HepG2 (cell line): ENCODE measurements around the gene ZNF627. TPM values are rescaled to one million over a fixed set of nuclear protein-coding genes. Genes with fewer than 3 reads are reported as not detected.

Experiments used
- ATF5 ChIP-seq: sonication (generic); formaldehyde crosslinking; IDR thresholded peaks from 2 replicates; pipeline ENCODE4 v1.4.0; 2020; ENCODE audit warnings: mild to moderate bottlenecking, low read depth, missing genetic modification reagents
- ELF4 ChIP-seq: sonication (generic); formaldehyde crosslinking; IDR thresholded peaks from 2 replicates; pipeline ENCODE4 v1.5.0; 2020; ENCODE audit warnings: missing genetic modification reagents, mild to moderate bottlenecking, moderate library complexity, borderline replicate concordance
- ESRRA ChIP-seq: sonication (generic); formaldehyde crosslinking; IDR thresholded peaks from 2 replicates; pipeline ENCODE4 v1.5.1; 2020; ENCODE audit warnings: mild to moderate bottlenecking, low read depth, missing genetic modification reagents
- FOXO4 ChIP-seq: sonication (generic); formaldehyde crosslinking; conservative IDR thresholded peaks from 2 replicates; pipeline ENCODE4 v1.8.1; 2023; ENCODE audit warnings: missing genetic modification reagents
- MED8 ChIP-seq: sonication (generic); formaldehyde crosslinking; IDR thresholded peaks from 2 replicates; pipeline ENCODE4 v1.8.1; 2023; ENCODE audit warnings: mild to moderate bottlenecking, missing genetic modification reagents; ENCODE audit not compliant: insufficient replicate concordance
- MYC ChIP-seq: sonication (generic); formaldehyde crosslinking; IDR thresholded peaks from 2 replicates; pipeline ENCODE4 v1.9.0; 2021; ENCODE audit warnings: missing genetic modification reagents, borderline replicate concordance
- NFATC3 ChIP-seq: sonication (generic); formaldehyde crosslinking; IDR thresholded peaks from 2 replicates; pipeline ENCODE4 v1.5.1; 2020; ENCODE audit warnings: mild to moderate bottlenecking, missing genetic modification reagents
- RFX1 ChIP-seq: fragments of 450-650 bp; IDR thresholded peaks from 2 replicates; pipeline ENCODE4 v1.6.1; 2017
- SAP130 ChIP-seq: IDR thresholded peaks from 2 replicates; pipeline ENCODE4 v1.6.1; 2016; ENCODE audit warnings: low read depth
- STAT6 ChIP-seq: sonication (generic); formaldehyde crosslinking; IDR thresholded peaks from 2 replicates; pipeline ENCODE4 v1.4.0; 2020; ENCODE audit warnings: missing genetic modification reagents, mild to moderate bottlenecking, borderline replicate concordance
- TAF15 ChIP-seq: fragments of 200-400 bp; formaldehyde crosslinking; IDR thresholded peaks from one replicate; pipeline ENCODE4 v1.6.1; 2018; ENCODE audit warnings: mild to moderate bottlenecking, low read depth, low read length; ENCODE audit not compliant: poor library complexity, severe bottlenecking
- TBL1XR1 ChIP-seq: fragments of 150-350 bp; IDR thresholded peaks from 2 replicates; pipeline ENCODE4 v1.6.1; 2014; ENCODE audit warnings: borderline replicate concordance, low read length; ENCODE audit not compliant: partially characterized antibody
- U2AF1 ChIP-seq: fragments of 200-400 bp; formaldehyde crosslinking; optimal IDR thresholded peaks from 2 replicates; pipeline ENCODE3; 2017; ENCODE audit warnings: mild to moderate bottlenecking, low read depth, low read length
- ZFP36L1 ChIP-seq: sonication (generic); formaldehyde crosslinking; IDR thresholded peaks from 2 replicates; pipeline ENCODE4 v1.8.0; 2022; ENCODE audit warnings: mild to moderate bottlenecking, missing genetic modification reagents, moderate library complexity
- ZNF235 ChIP-seq: sonication (generic); formaldehyde crosslinking; IDR thresholded peaks from 2 replicates; pipeline ENCODE4 v1.8.1; 2023; ENCODE audit warnings: mild to moderate bottlenecking, missing genetic modification reagents, borderline replicate concordance
- ZNF256 ChIP-seq: sonication (generic); formaldehyde crosslinking; conservative IDR thresholded peaks from 2 replicates; pipeline ENCODE4 v1.4.0; 2020; ENCODE audit warnings: missing genetic modification reagents
- ZNF331 ChIP-seq: sonication (generic); formaldehyde crosslinking; IDR thresholded peaks from 2 replicates; pipeline ENCODE4 v1.4.0; 2020; ENCODE audit warnings: missing genetic modification reagents
- ZNF44 ChIP-seq: sonication (generic); formaldehyde crosslinking; IDR thresholded peaks from 2 replicates; pipeline ENCODE4 v1.5.1; 2020; ENCODE audit warnings: mild to moderate bottlenecking, missing genetic modification reagents
- ZNF513 ChIP-seq: sonication (generic); formaldehyde crosslinking; conservative IDR thresholded peaks from 2 replicates; pipeline ENCODE4 v1.5.0; 2020; ENCODE audit warnings: missing genetic modification reagents
- ZNF616 ChIP-seq: sonication (generic); formaldehyde crosslinking; IDR thresholded peaks from 2 replicates; pipeline ENCODE4 v1.5.0; 2020; ENCODE audit warnings: low read depth, mild to moderate bottlenecking, missing genetic modification reagents
- polyA plus RNA-seq, 8 experiments: library from polyadenylated mRNA; depleted of rRNA in 3 of 8; stranded (reverse) in 7 of 8; unstranded in 1 of 8; fragments of >200 nt; fragmentation: Illumina TruSeq in 4 of 8; extraction: Trizol in 4 of 8; gene quantifications; 2 replicates each; pipeline versions ENCODE4 v1.2.1 to v1.2.3, GENCODE V29; 2011 to 2016; ENCODE audit warnings: low read depth in 4 of 8, missing spikeins in 1 of 8, mixed read lengths in 1 of 8; ENCODE audit not compliant: insufficient read depth in 1 of 8
- total RNA-seq, 5 experiments: library from RNA; depleted of rRNA; stranded (reverse); fragments of >200 nt; fragmentation: Illumina TruSeq; extraction: Trizol; gene quantifications; 2 replicates each; pipeline ENCODE4 v1.2.3, GENCODE V29; 2016; ENCODE audit warnings: low read depth in 1 of 5

ZNF627 gene
- total and polyA plus RNA-seq, 2 of the 13 experiments (the other 11 are each of a cell fraction or from before 2014, with no cell fraction given) = 4.2 to 12.7 TPM

- no peak for TF ChIP-seq ZNF513 (CRISPR knock-in tag)
- no peak for TF ChIP-seq ZNF256 (CRISPR knock-in tag)
- no peak for TF ChIP-seq ZNF331 (CRISPR knock-in tag)
- TF ChIP-seq ZNF235 = no peak
- TF ChIP-seq U2AF1 = no peak
- TF ChIP-seq SAP130 (CRISPR knock-in tag) = peak; percentile 92
- no peak for TF ChIP-seq MYC (CRISPR knock-in tag)
- TF ChIP-seq TAF15 = no peak
- no peak for TF ChIP-seq ATF5 (CRISPR knock-in tag)
- TF ChIP-seq MED8 = no peak
- TF ChIP-seq RFX1 = no peak
- TF ChIP-seq NFATC3 (CRISPR knock-in tag) = no peak
- no peak for TF ChIP-seq ESRRA
- 0 out of 2 replicates have a peak, but pooled peaks have one; percentile 22 for TF ChIP-seq ZFP36L1 (CRISPR knock-in tag)
- no peak for TF ChIP-seq FOXO4 (CRISPR knock-in tag)
- TF ChIP-seq ZNF44 = no peak
- TF ChIP-seq ELF4 (CRISPR knock-in tag) = no peak
- TF ChIP-seq STAT6 (CRISPR knock-in tag) = no peak
- no peak for TF ChIP-seq TBL1XR1
- no peak for TF ChIP-seq ZNF616 (CRISPR knock-in tag)
Measured at GRCh38 chr19:11639602-11640471, 42.6 kb downstream of the ZNF627 start (continued).
